K562 (cell line): ENCODE results near the gene ACTL6A. TPM values are rescaled to one million over a fixed set of nuclear protein-coding genes. Genes with fewer than 3 reads are reported as not detected.
"Not testable (repeated sequence)": the region's sequence is repeated elsewhere in the genome, so short reads cannot be mapped to it uniquely, and the experiment has no call there.

ENCODE experiments used
- ATAC-seq: fragments of 200-7000 bp; cut with Tn5 transposase; 3 replicates; pipeline ENCODE4 v1.9.1; 2020; ENCODE audit warnings: moderate library complexity
- BruUV-seq: library from RNA; stranded (reverse); fragments of 400-500 nt; replicated peaks from 2 replicates; lab custom pipeline; 2021; lab: Mats Ljungman, UMichigan
- CTCF ChIA-PET: fragments of 300-600 bp; formaldehyde crosslinking; extraction: SDS; loops from one replicate; lab custom pipeline; 2021; ENCODE audit warnings: low intra/inter-chr PET ratio; lab: Yijun Ruan, JAX
- POLR2A ChIA-PET: fragments of 300-600, 350-650 bp; sonication (Branson Sonifier 250); formaldehyde crosslinking; extraction: SDS; loops from one replicate; lab custom pipeline; 2021; ENCODE audit warnings: antibody characterized with exemption, inconsistent platforms; lab: Yijun Ruan, JAX
- DNase-seq, 4 experiments: peaks; one replicate each; pipeline versions ENCODE4 v3.0.0 to v3.0.0-alpha.2; 2011 to 2018; ENCODE audit warnings: low spot score in 3 of 4, mixed read lengths in 3 of 4; ENCODE audit errors: extremely low read depth in 1 of 4
- FAIRE-seq: peaks from 2 replicates; lab custom pipeline; 2011; peaks lifted over from hg19 to GRCh38; lab: Jason Lieb, UNC
- H2AFZ ChIP-seq: 2 replicates; pipeline ENCODE4 v1.6.0; 2011; ENCODE audit warnings: low read depth, low read length, control low read depth, inconsistent platforms
- H3K27ac ChIP-seq: fragments of 200-600 bp; 3 replicates; pipeline ENCODE4 v1.8.0; 2011; ENCODE audit warnings: low read depth, mild to moderate bottlenecking, control low read depth, inconsistent platforms, low read length, moderate library complexity, mixed read lengths; ENCODE audit errors: extremely low read depth
- H3K27me3 ChIP-seq, 2 experiments: fragments of 300-600 bp in 1 of 2; 2 replicates in 1 of 2; 3 replicates in 1 of 2; pipeline versions ENCODE4 v1.6.0 to v1.8.0; 2011; ENCODE audit warnings: inconsistent platforms in 2 of 2, low read length in 2 of 2, mild to moderate bottlenecking in 1 of 2, mixed read lengths in 1 of 2, moderate library complexity in 1 of 2; ENCODE audit not compliant: control insufficient read depth in 2 of 2, insufficient read depth in 2 of 2
- H3K36me3 ChIP-seq: fragments of 300-600 bp; 3 replicates; pipeline ENCODE4 v1.8.0; 2011; ENCODE audit warnings: mild to moderate bottlenecking, low read length, inconsistent platforms; ENCODE audit not compliant: control insufficient read depth, insufficient read depth
- H3K4me1 ChIP-seq, 2 experiments: fragments of 200-600 bp in 1 of 2; replicated peaks in 1 of 2; 2 replicates in 1 of 2; 3 replicates in 1 of 2; pipeline versions ENCODE4 v1.5.1 to v1.8.0; 2011; ENCODE audit warnings: inconsistent platforms in 2 of 2, low read length in 2 of 2, mild to moderate bottlenecking in 1 of 2, mixed read lengths in 1 of 2, moderate library complexity in 1 of 2; ENCODE audit not compliant: control insufficient read depth in 2 of 2, insufficient read depth in 2 of 2
- H3K4me2 ChIP-seq: 2 replicates; pipeline ENCODE4 v1.6.1; 2011; ENCODE audit warnings: low read length, control low read depth, inconsistent platforms, mixed read lengths; ENCODE audit not compliant: insufficient read depth
- H3K4me3 ChIP-seq: fragments of 200-600 bp; sonication (generic), shearing (Covaris generic); 2 replicates; pipeline ENCODE4 v1.5.1; 2016; ENCODE audit warnings: control low read depth, inconsistent platforms
- H3K79me2 ChIP-seq: fragments of 200-600 bp; 3 replicates; pipeline ENCODE4 v1.8.0; 2011; ENCODE audit warnings: low read length, inconsistent platforms; ENCODE audit not compliant: control insufficient read depth, insufficient read depth
- H3K9ac ChIP-seq, 2 experiments: 2 replicates each; pipeline versions ENCODE4 v1.6.0 to v1.6.1; 2011; ENCODE audit warnings: low read depth in 2 of 2, low read length in 2 of 2, control low read depth in 1 of 2, inconsistent platforms in 1 of 2, mild to moderate bottlenecking in 1 of 2, mixed read lengths in 1 of 2; ENCODE audit not compliant: insufficient read depth in 1 of 2
- H3K9me1 ChIP-seq: one replicate; pipeline ENCODE4 v1.6.0; 2011; ENCODE audit warnings: inconsistent platforms, mild to moderate bottlenecking, low read length, moderate library complexity; ENCODE audit not compliant: control insufficient read depth, insufficient read depth
- H3K9me3 ChIP-seq: replicated peaks from 2 replicates; pipeline ENCODE4 v1.5.1; 2011; ENCODE audit warnings: low read depth, low read length, inconsistent platforms; ENCODE audit not compliant: control insufficient read depth, insufficient read depth
- H4K20me1 ChIP-seq: replicated peaks from 2 replicates; pipeline ENCODE4 v1.6.1; 2011; ENCODE audit warnings: low read length, inconsistent platforms, mixed read lengths; ENCODE audit not compliant: control insufficient read depth, insufficient read depth
- CBX3 ChIP-seq, 2 experiments: IDR thresholded peaks; 1 replicate in 1 of 2; 2 replicates in 1 of 2; pipeline ENCODE4 v1.6.1; 2012; ENCODE audit warnings: inconsistent platforms in 2 of 2, low read length in 2 of 2, borderline replicate concordance in 1 of 2, control low read depth in 1 of 2
- CBX5 ChIP-seq: IDR thresholded peaks from 2 replicates; pipeline ENCODE4 v1.6.1; 2014; ENCODE audit warnings: low read depth, borderline replicate concordance
- CEBPB ChIP-seq: fragments of 450-650 bp; IDR thresholded peaks from 2 replicates; pipeline ENCODE4 v1.6.1; 2016; ENCODE audit warnings: missing genetic modification characterization, missing compliant biosample characterization
- CEBPG ChIP-seq, 3 experiments: fragments of 200-800 bp in 1 of 3; sonication (Bioruptor generic) in 1 of 3; sonication (generic) in 1 of 3; formaldehyde crosslinking in 1 of 3; IDR thresholded peaks in 2 of 3; conservative IDR thresholded peaks in 1 of 3; 2 replicates each; pipeline versions ENCODE4 v1.6.1 to v1.8.0; 2016 to 2022; ENCODE audit warnings: missing compliant biosample characterization in 2 of 3, missing genetic modification characterization in 2 of 3, mild to moderate bottlenecking in 1 of 3, missing genetic modification reagents in 1 of 3
- KDM2B ChIP-seq: fragments of 250-450 bp; sonication (Bioruptor Pico); IDR thresholded peaks from 2 replicates; pipeline ENCODE4 v1.8.0; 2021; ENCODE audit warnings: mild to moderate bottlenecking, moderate library complexity
- TEAD4 ChIP-seq, 2 experiments: sonication (generic) in 1 of 2; formaldehyde crosslinking in 1 of 2; IDR thresholded peaks; 2 replicates each; pipeline versions ENCODE4 v1.6.1 to v1.8.0; 2012 to 2022; ENCODE audit warnings: borderline replicate concordance in 1 of 2, inconsistent platforms in 1 of 2, low read length in 1 of 2, mild to moderate bottlenecking in 1 of 2, missing genetic modification reagents in 1 of 2
- ZBTB34 ChIP-seq: fragments of 250-450 bp; sonication (Bioruptor Pico); IDR thresholded peaks from 2 replicates; pipeline ENCODE4 v1.8.0; 2021; ENCODE audit warnings: mild to moderate bottlenecking, moderate library complexity
- ZNF253 ChIP-seq: fragments of 250-450 bp; sonication (Bioruptor Pico); conservative IDR thresholded peaks from 2 replicates; pipeline ENCODE4 v1.6.1; 2021; ENCODE audit warnings: mild to moderate bottlenecking
- ZNF280A ChIP-seq: fragments of 450-650 bp; IDR thresholded peaks from 2 replicates; pipeline ENCODE4 v1.6.1; 2018; ENCODE audit warnings: mild to moderate bottlenecking, low read depth; ENCODE audit not compliant: partially characterized antibody
- ZNF507 ChIP-seq: conservative IDR thresholded peaks from 2 replicates; pipeline ENCODE4 v1.6.1; 2017; ENCODE audit warnings: missing genetic modification characterization, missing compliant biosample characterization
- WGBS: fragments of 100-300 bp; shearing (Covaris generic); methylation state at CpG from one replicate; pipeline ENCODE4 v1.1.6; 2016; ENCODE audit warnings: low coverage, mixed read lengths; ENCODE audit not compliant: insufficient coverage; ENCODE audit errors: missing lambda C conversion rate; 5-methylcytosine and 5-hydroxymethylcytosine counted together
- in situ Hi-C: fragments of 300-500 bp; cut with MboI; formaldehyde crosslinking; loops from 4 replicates; pipeline ENCODE4 v1.15.0; 2018; ENCODE audit warnings: inconsistent platforms, mixed read lengths
- intact Hi-C: fragments of 100-400 bp; cut with micrococcal nuclease; formaldehyde crosslinking; loops from 2 replicates; pipeline ENCODE4 v1.14.2; 2022
- polyA plus RNA-seq, 8 experiments: library from polyadenylated mRNA; depleted of rRNA in 4 of 8; stranded (reverse) in 5 of 8; unstranded in 3 of 8; fragments of >200 nt; fragmentation: Nextera tagmentation in 2 of 8; fragmentation: Illumina TruSeq in 1 of 8; extraction: Ambion mirVana in 2 of 8; extraction: Trizol in 1 of 8; gene quantifications; 2 replicates each; pipeline versions ENCODE4 v1.2.1 to v1.2.3, GENCODE V29; 2011 to 2014; ENCODE audit warnings: inconsistent platforms in 1 of 8, missing spikeins in 1 of 8
- total RNA-seq, 7 experiments: library from RNA; depleted of rRNA in 6 of 7; stranded (reverse); fragments of >200 nt in 6 of 7; fragmentation: Illumina TruSeq in 2 of 7; extraction: Trizol in 2 of 7; gene quantifications; 2 replicates each; pipeline versions ENCODE4 v1.2.1 to v1.2.3, GENCODE V29; 2011 to 2021; ENCODE audit warnings: low replicate concordance in 1 of 7

The ACTL6A gene
- total and polyA plus RNA-seq, 9 of the 15 experiments (the other 6 are each of a cell fraction or from before 2014, with no cell fraction given): 107 to 243 (median 157) TPM

GRCh38 chr3:179516461-179517251 lies 46.1 kb upstream of the ACTL6A start:
- H4K20me1 ChIP-seq, H3K79me2 ChIP-seq, H3K4me1 ChIP-seq, FAIRE-seq, H3K4me3 ChIP-seq, H3K27me3 ChIP-seq, POLR2A ChIA-PET, H3K9ac ChIP-seq, ATAC-seq, in situ Hi-C loops, H3K27ac ChIP-seq: not testable (repeated sequence)
- 11% methylated on average over 9 of the region's 9 CpGs for WGBS
- TF ChIP-seq CBX3 (IDR thresholded peaks at IDR 0.05; ENCODE audit: borderline replicate concordance in 1 of 2, low read length in 2 of 2): peak in 1 of 2 experiments; percentile 64; a peak in 1 of 3 replicates
- peak; percentile 71; the same call in 1 of the 2 replicates for TF ChIP-seq CBX5
- TF ChIP-seq, all 486 proteins: peak for 2; not testable (repeated sequence) for 484
- DNase-seq, H2AFZ ChIP-seq, H3K36me3 ChIP-seq, H3K4me2 ChIP-seq, H3K9me3 ChIP-seq, CTCF ChIA-PET, intact Hi-C loops, H3K9me1 ChIP-seq, BruUV-seq: not testable (repeated sequence)

DNA sequence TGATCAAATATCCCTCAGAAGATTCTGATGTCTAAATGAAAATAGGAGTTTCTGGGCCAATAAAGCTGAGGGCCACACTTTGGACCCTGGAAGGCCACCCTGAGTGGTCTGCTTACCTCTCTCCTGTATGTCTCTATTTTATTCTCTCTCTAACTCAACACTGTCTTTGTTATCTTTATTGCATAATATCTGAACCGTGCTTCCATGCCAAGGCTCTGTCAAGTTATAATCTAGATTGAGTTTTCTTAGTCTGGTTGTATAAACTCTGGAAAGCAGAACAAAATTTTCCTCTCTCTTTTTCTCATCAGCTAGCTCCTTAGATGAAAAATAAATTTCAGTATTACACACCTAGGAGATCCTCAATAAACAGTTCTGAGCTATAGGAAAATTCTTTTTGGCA lies 36.2 kb upstream of the ACTL6A start:
- no TSS peak for BruUV-seq
- Histone ChIP-seq H3K27me3 (peaks cover 0 to 16% of the 10 kb centered on the region in 2 experiments), H2AFZ (no peak overlapping the region), H3K4me3 (no peak overlapping the region), H3K79me2 (no peaks in the 10 kb centered on the region), H3K4me2 (no peak overlapping the region), H4K20me1 (no peaks in the 10 kb centered on the region; the same call in 1 of the 2 replicates), H3K4me1 (no peaks in the 10 kb centered on the region), H3K36me3 (no peaks in the 10 kb centered on the region), H3K9ac (no peak overlapping the region), H3K9me1 (no peaks in the 10 kb centered on the region), H3K9me3 (no peaks in the 10 kb centered on the region), H3K27ac (no peak overlapping the region)
- POLR2A ChIA-PET: interaction anchor here (0.6 kb wide), 1 partner anchor 165 kb away, joined by 3 read pairs; no protein-coding TSS in a partner anchor
- intact Hi-C loops: no loop called here
- CTCF ChIA-PET: no interaction called here
- 0% methylated on average over 1 of the region's 1 CpG for WGBS
- in situ Hi-C loops: no loop called here
- FAIRE-seq: no peak
- ATAC-seq: no peak
- no peak for TF ChIP-seq TEAD4 (IDR thresholded peaks at IDR 0.05; ENCODE audit: low read length)
- TF ChIP-seq TEAD4 (CRISPR knock-in tag; IDR thresholded peaks at IDR 0.05; ENCODE audit: borderline replicate concordance): no peak
- no peak for TF ChIP-seq ZNF253 (CRISPR knock-in tag)
- no peak for TF ChIP-seq ZNF280A
- TF ChIP-seq ZNF507: no peak
- TF ChIP-seq ZBTB34: no peak
- peak; percentile 66; the same call in 1 of the 2 replicates for TF ChIP-seq CEBPB (tag)
- TF ChIP-seq KDM2B (CRISPR knock-in tag): no peak
- no peak for TF ChIP-seq CEBPG (CRISPR knock-in tag; IDR thresholded peaks at IDR 0.05)
- TF ChIP-seq CEBPG (tag; conservative IDR thresholded peaks at IDR 0.05 in 1 of 2, IDR thresholded peaks at IDR 0.05 in 1 of 2): peak; percentile 56 to 72
- DNase-seq: no peak
